Activated CD8-positive, alpha-beta memory T cell treated with anti-CD3 and anti-CD28 coated beads for 48 hours (primary cell): ENCODE measurements around the gene METTL14.
"Not testable (repeated sequence)": the region's sequence is repeated elsewhere in the genome, so short reads cannot be mapped to it uniquely, and the experiment has no call there.

ENCODE experiments used
- DNase-seq, 3 experiments: peaks; one replicate each; pipeline ENCODE4 v3.0.0-alpha.2; 2020; ENCODE audit warnings: low read depth in 2 of 3, low spot score in 2 of 3

Gene METTL14

DNA sequence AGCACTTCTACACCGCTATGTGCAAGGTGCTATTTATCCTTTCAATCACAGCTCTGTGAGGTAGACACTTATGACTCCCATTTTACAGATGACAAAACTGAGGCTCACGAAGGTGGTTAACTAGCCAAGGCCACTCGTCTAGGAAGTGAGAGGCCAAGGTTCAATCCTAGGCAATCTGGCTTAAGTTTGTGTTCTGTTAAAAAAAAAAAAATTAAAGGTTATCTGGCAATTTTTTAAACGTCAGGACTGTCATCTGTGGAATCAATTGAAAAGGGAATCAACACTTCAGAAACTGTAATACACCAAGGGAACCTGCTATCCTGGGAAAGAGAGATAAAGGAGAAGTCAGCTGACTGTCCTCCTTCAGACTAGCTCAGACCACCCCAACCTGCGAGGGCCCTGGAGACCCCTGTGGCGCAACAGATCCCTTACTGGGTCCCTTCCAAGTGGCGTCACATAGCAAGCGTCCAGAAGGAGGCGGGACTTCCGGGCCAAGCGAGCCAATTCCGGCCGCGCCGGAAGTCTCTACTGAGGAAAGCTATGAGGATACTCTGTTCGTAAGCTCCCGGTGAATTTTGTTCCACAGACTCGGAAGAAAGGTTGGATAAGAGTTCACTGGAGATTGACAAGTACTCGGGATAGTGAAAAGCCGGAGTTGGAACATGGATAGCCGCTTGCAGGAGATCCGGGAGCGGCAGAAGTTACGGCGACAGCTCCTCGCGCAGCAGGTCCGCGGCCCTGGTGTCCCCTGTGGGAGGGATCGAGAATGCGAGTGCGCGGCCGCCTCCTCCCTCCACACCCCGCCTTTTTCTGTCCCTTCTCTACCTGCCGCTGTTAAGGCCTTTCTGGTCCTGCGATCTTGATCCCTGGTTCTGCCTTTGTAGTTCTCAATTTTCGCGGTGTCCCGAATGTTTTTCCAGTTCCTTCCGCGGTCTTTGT, at the start of gene METTL14:
Gene METTL14, plus strand, starts transcription at position 520 of the 939 bp plus-strand sequence. Its CDS starts 143 bp downstream, at position 663.
- DNase-seq = peak; percentile 70 to 74 (median 74)

DNA sequence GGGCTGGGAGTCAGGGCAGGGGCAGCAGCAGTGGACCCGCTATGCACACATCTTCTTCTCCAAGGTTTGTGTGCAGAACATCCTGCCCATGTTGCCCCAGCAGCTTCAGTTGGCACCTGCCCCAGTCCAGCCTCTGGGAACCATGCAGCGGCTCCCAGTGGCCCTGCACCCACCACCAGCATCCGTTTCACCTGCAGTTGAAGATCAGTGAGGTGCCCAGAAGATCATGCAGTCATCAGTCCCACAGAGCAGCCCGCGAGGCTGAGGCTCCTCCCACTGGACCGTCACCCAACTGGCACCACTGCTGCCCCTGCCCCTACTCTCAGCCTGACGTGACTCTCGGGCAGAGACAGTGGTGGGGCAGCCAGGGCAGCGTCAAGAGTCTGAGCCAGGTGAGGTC, 49.1 kb upstream of the METTL14 start:
- DNase-seq = not testable (repeated sequence)

DNA sequence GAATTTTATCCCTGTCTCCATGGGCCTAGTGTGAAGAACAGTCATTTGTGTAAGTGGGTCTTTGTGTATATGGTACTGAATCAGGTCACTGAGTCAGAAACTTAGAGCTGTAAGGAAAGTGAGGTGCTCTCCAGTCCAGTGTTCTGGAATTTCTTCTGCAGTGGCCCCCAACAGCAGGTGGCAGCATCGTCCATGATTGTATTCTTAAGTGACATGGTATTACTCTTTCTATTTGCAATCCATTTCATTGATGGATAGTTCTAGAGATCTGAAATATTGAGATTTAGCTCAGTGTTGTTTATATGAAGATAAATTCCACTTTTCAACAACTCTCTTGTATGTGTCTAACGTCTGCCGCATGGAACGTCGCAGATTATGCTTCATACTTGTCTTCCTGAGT, 20.5 kb upstream of the METTL14 start:
- not testable (repeated sequence) for DNase-seq

DNA sequence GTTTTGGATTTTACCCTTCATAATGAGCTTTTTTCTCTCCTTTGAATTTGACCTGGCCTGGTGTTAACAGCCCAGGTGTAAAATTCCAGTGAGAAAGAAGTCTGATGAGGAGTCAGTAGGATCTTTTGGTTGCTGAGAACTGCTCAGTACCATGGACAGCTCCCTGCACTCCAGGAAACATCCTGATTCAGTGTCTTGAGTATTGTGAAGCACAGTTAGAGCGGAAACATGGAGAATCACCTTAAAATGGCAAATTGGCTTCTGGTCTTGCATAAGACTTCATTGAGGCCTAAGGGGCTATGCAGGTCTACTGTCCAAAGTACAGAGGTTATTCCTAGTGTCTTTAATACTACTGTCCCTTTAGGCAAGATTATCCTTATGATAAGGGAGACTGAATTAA, 16.0 kb upstream of the METTL14 start:
- peak in 1 of 3 experiments; percentile 6 for DNase-seq

DNA sequence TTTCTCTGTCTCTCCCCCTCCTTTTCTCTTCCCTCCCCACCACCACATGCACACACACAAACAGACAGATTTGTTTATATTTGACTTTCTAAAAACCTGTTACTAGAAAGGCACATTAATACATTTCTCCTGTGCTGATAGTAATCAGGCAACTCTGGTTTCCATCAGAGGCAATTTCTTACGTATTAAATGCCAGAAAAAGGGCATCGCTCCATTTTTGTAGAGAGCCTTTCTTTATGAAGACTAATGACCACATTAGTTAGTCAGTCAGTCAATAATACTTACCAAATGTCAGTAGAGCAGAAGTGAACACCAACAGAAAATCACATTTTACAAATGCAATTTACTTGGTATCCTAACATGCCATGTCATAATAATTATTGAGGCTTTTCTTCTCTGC, 14.2 kb upstream of the METTL14 start:
- not testable (repeated sequence) for DNase-seq

DNA sequence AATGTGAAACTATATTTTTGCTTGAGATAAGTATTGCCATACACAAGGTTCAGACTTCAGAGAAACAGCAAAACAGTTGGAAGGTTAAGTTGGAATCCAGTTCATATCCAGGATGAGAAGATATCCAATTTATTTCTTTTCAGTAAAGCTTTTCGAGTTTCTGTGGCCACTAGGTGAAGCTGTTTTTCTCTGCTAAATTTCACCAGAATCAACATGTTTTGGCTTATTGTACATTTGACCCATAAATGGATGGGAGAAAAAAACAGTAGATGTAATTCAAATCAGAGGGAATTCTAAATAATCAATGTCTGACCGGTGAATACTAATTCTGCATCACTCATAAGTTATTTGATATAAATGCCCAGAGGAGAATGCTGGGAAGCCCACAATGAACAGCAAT, 9.1 kb upstream of the METTL14 start:
- DNase-seq = no peak

DNA sequence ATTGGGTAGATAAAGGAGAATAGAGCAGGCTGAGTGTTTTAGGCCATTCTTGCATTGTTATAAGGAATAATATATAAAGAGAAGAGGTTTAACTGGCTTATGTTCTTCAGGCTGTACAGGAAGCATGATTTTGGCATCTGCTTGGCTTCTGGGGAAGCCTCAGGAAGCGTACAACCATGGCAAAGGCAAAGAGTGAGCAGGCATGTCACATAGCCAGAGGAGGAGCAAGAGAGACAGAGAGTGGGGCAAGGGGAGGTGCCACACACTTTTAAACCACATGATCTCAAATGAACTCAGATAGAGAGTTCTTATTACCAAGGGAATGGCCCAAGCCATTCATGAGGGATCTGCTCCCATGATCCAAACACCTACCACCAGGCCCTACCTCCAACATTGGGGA, 4.4 kb upstream of the METTL14 start:
- DNase-seq = no peak

DNA sequence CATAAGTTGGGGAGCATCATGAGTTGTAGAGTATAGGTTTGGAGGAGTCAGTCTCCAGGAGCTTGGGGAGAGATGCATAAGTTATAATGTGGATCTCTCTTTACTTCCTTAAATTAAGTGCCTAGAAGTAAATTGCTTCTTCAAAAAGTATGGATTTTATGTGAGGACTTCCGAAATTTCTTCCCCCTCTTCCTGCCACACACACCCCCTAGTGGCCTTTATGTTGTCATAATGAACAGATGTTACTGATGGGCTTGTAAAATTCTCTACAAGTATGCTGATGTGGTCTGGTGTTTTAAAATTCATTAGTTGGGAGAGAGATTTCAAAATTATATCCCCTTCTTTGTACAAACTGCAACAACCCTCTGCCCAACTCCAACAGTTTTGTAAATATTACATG, 2.3 kb upstream of the METTL14 start:
- DNase-seq = no peak

DNA sequence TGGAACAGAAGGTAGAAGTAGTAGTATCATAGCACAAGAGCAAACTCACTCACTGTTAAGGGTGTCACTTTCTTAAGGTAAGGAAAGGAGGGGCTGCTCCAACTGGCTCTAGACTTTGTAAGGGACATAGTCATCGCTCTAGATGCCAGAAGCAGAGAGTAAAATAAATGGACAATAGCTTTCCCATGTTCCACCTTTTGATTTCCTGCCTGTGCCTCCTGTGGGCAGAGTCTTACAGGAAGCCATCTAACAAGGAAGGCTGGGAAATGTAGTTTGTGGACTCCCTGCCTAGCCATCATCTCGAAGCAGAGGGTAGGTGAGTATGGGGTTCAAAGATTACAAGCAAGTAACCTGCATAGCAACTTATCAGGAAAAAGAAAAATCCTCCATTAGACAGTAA, 1.7 kb upstream of the METTL14 start:
- DNase-seq = no peak

DNA sequence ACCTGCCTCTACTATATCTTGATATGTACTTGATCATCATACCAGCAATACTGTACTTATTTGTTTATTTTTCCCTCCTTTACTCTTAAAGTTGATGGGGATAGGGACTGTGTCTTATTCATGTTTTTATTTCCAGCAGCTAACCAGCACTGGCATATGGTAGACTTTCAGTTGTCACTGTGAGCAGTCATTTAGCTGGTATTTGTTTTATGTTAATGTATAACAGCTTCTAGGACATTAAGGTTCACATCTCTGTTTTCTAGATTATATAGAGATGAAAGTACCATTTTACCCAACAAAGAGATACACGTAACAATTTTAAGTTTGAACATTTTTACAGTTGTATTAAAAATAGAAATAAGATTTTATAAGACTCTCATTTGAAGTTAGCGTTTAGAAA, 17.9 kb downstream of the METTL14 start:
- DNase-seq = no peak

DNA sequence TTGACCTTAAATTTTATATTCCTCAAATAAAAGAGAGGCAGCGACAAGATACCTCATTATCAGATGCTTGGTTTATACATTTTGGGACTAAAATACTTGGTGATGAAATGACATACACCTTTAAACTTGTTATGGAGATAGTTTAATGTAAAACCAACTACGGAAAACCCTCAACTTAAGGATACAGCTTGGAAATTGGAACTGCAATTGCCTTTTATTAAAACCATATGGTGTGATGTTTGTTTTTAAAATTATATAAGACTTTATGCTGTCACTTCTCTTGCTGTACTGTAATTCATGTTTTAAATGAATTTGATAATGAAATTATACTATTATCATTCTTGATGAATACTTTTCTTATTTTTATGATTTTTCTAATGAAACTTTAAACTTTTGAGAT, 25.9 kb downstream of the METTL14 start:
- DNase-seq = no peak

DNA sequence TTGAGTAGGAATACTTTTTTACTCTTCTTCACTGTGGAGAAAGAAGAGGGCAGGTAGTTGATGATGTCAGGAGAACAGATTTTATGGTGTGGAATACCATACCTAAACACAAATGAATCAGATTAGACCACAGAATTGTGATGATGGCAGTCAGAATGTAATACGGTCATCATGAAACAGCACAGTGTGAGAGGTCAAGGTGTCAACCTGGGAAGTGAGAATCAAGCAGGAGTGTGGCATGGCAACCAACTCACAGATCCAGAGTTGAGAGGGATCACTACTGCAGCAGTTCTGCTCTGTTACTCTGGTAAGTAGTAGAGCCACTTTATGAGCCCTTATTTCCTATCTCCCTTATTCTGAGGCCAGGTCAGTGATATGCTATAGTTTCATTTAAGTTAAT, 27.7 kb downstream of the METTL14 start:
- DNase-seq = no peak

DNA sequence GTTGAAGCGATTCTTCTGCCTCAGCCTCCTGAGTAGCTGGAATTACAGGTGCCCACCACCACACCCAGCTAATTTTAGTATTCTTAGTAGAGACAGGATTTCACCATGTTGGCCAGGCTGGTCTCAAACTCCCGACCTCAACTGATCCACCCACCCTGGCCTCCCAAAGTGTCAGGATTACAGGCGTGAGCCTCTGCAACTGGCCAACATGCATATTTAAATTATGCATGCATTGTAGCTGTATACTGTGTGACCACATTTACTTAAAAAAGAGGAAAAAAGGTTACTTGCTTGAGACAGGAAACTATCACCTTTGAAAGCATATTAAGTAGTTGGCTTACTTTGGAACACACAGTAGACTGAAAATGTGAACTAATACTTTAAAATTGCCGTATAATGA, 29.5 kb downstream of the METTL14 start:
- no peak for DNase-seq

DNA sequence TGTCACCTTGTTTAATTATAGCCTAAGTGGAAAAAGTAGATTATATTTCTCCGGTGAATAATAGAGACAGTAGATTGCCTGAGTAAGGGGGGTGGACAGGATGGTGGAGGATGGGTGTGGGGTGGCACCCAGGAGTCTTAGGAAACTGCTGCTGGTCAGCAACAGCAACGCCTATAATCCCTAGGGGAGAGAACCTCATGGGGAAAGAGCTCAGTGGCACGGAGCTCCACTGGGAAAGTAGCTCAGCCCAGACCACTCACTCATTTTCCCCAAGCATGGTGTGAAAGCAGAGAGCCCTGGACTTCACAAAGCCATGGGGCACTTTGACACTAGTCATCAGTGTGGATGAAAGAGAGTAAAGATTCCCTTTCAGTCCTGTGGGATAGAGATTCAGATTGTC, 31.1 kb downstream of the METTL14 start:
- no peak for DNase-seq

DNA sequence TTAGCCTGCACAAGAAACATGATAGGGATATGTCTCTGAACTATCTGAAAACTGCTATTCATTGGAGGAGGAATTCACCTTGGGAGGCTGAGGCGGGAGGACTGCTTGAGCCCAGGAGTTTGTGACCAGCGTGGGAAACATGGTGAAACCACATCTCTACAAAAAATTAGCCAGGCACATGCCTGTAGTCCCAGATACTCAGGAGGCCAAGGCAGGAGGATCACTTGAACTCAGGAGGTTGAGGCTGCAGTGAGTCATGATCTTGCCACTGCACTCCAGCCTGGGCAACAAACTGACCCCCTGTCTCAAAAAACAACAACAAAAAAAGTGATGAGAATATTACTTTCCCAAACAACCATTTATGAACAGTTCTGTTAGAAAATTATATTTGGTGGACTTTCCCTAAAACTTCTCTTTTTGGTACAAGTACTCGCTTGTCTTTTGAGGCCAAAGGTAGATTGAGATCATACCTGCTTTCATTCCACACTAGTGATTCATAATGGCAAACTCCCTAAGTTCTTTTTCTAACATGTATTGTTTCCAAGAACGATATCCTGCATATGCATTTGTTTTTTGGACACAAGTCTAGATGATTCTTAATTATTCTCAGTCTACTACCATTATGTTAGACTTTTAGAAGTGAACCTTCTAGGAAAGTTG, 33.4 kb downstream of the METTL14 start:
- no peak for DNase-seq

DNA sequence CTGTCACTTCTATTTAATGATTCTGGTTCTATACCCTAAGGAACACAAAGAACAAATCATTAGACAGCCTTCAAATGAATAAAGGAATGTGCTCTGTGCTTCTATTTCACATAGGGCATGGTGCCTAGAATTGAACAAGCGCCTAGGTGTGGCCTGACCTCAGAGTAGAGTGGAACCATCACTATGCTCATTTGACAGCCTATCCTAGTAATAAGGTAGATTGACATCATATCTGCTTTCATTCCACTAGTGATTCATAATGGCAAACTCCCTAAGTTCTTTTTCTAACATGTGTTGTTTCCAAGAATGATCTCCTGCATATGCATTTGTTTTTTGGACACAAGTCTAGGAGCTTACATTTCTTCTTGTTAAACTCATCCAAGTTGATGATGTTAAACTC, 36.6 kb downstream of the METTL14 start:
- DNase-seq = no peak

DNA sequence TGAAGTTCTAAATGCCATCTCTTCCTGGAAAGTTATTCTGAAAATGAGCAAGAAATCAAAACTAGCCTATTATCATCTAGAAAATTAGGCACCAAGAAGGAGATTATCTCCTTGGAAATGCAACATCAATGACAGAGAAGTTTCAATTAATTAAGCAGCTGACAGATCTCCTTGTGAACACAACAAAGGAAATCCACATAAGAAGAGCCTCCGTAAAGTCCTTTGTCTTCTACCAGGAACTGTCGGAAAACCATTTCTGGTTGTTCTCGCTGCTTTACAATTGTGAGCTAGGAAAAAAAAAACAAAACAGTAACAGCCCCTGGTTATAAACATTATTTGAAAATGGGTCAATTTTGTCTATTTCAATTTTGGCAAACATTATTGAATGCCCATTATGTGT, 38.2 kb downstream of the METTL14 start:
- no peak for DNase-seq

DNA sequence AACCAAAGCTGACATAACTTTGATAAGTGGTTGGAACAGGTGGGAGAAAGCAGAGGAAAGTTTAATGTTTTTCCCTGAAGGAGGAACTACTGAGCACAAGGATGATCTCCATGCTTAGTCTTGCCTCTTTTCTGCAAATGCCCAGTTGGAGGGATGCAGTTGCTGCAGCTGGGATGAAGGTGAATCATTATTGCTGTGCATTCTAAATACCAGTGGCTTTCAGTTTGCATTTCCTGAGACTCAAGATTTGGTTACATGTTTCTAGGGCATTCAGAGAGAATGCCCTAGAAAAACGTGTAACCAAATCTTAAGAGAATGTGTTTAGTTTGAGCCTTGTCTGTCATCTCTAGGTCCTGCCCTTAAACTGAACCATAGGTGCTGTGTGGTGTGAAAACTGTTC, 42.2 kb downstream of the METTL14 start:
- DNase-seq = no peak

DNA sequence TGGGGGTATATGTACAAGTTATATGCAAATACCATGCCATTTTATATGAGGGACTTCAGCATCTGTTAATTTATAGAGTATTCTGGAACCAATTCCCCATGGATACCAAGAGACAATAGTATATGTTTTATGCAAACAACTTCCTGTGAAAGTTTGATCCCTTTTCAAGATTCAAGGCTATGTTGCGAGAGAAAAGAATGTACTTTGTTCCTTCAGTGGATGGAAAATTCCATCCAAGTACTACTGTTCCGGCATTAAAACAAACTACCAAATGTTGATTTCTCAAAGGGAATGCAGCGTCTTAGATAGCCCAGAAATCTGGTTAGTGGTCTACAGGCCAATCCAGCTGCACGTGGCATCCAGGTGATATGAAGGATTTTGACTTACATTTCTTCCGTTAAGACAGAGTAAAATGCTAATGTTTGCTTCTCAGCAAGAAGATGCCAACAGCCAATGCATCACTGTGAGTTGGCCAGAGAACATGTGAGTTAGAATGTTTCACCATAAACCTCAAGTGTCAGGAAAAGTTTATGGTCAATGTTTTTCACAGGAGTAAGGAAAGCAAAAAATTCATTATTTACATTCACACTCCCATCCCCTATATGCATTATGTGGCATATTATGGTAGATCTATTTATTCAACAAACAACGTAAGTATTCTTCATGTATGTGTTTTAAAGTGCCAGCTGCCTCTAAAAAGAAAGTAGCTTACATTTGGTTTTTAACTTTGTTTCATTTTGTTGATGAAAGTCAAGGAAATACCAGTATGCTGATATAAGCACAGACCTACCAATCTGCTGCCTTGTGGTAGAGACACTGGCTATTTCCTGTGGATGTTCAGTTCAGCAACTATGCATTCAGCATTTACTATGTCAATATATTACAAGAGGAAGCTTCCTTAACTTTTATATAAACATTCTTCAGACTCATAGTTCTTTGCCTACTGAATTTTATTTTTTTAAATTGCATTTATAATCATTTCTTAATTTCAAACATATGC, 44.4 kb downstream of the METTL14 start:
- no peak for DNase-seq

DNA sequence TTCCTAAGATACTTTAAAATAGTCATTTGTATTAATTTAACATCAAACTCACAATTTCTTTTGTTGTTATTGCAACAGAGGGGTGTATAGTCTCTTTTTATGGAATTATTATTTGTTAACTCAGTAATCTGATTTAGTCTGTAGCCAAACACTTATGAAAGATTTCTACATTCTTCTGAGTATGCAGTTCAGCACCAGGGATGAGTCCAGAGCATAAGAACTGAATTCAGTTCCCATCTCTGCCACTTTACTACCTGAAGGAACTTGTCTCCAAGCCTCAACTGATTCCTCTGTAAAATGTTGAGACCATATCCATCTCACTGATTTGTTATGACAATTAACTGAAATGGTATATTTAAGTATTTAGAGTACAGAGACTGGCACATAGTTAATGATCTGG, 45.5 kb downstream of the METTL14 start:
- DNase-seq = no peak
